Heart right ventricle (tissue), 16 donors: ENCODE measurements around the gene PRR5. TPM values are rescaled to one million over a fixed set of nuclear protein-coding genes. Genes with fewer than 3 reads are reported as not detected.

Experiments used
- ATAC-seq, 8 donors: fragments of 200-7000 bp; cut with Tn5 transposase; one replicate each; pipeline ENCODE4 v1.9.1; 2020; ENCODE audit warnings: mild to moderate bottlenecking in 8 of 8, moderate library complexity in 8 of 8, moderate number of reproducible peaks in 1 of 8
- DNase-seq, 2 donors: peaks; one replicate each; pipeline ENCODE4 v3.0.0-alpha.2; 2020
- H3K27ac ChIP-seq, 10 donors: fragments of 200-600 bp; sonication (generic) in 2 of 10; one replicate each; pipeline versions ENCODE4 v1.5.0 to v1.8.0; 2020 to 2022; ENCODE audit warnings: mild to moderate bottlenecking in 3 of 10
- H3K27me3 ChIP-seq, 7 donors: fragments of 200-600 bp; one replicate each; pipeline ENCODE4 v1.8.0; 2021 to 2022; ENCODE audit warnings: mild to moderate bottlenecking in 2 of 7
- H3K36me3 ChIP-seq, 9 donors: fragments of 200-600 bp; sonication (generic) in 1 of 9; one replicate each; pipeline versions ENCODE4 v1.5.0 to v1.8.0; 2020 to 2022; ENCODE audit warnings: mild to moderate bottlenecking in 2 of 9
- H3K4me1 ChIP-seq, 9 donors: fragments of 200-600 bp; sonication (generic) in 1 of 9; one replicate each; pipeline versions ENCODE4 v1.5.0 to v1.8.0; 2020 to 2022; ENCODE audit warnings: mild to moderate bottlenecking in 4 of 9
- H3K4me3 ChIP-seq, 10 donors: fragments of 200-600 bp; sonication (generic) in 2 of 10; one replicate each; pipeline versions ENCODE4 v1.5.0 to v1.8.0; 2020 to 2022; ENCODE audit warnings: mild to moderate bottlenecking in 7 of 10, moderate library complexity in 2 of 10
- H3K9me3 ChIP-seq, 11 donors: fragments of 200-600 bp in 10 of 11; sonication (generic) in 2 of 11; one replicate each; pipeline versions ENCODE4 v1.5.0 to v1.8.0; 2013 to 2022; ENCODE audit warnings: mild to moderate bottlenecking in 2 of 11, control low read depth in 1 of 11, moderate library complexity in 1 of 11
- CTCF ChIP-seq, 9 donors: fragments of 200-600 bp; sonication (generic) in 2 of 9; IDR thresholded peaks; one replicate each; pipeline versions ENCODE4 v1.5.0 to v1.8.0; 2021 to 2022; ENCODE audit warnings: antibody characterized with exemption in 9 of 9, mild to moderate bottlenecking in 5 of 9, moderate library complexity in 1 of 9
- WGBS, 2 donors: extraction: QIAGEN DNeasy Blood & Tissue Kit; methylation state at CpG; one replicate each; pipeline ENCODE4 v1.1.7; 2013; ENCODE audit warnings: inconsistent platforms in 1 of 2; 5-methylcytosine and 5-hydroxymethylcytosine counted together
- intact Hi-C, 10 donors: fragments of 100-400 bp; cut with DNase I; formaldehyde crosslinking; loops; one replicate each; pipeline versions ENCODE4 v1.11.1 to v1.14.2; 2022
- polyA plus RNA-seq, 2 donors: library from polyadenylated mRNA; stranded (reverse); fragments of 200-250 nt; gene quantifications; one replicate each; pipeline ENCODE4 v1.2.3, GENCODE V29; 2013
- total RNA-seq, 10 donors: library from RNA; stranded (reverse); fragmentation: NEBNext Ultra II Directional in 3 of 10; extraction: Animal tissue kit (Norgen Biotek cat#: 25700) in 3 of 10; gene quantifications; one replicate each; pipeline versions ENCODE4 v1.2.1 to v1.2.4, GENCODE V29; 2021 to 2023
- donor health status: Arrhythmogenic right ventricular cardiomyopathy.
- donor health status: ischemic (EF 13 %, LVEDD 7.1; RV severe dilation, severe dysfunction).
- donor health status: healthy with polysubstance abuse.
- donor health status: DM: no; HTN: yes; CAD: no.
- donor health status: DM: no; HTN: no; CAD: no.
- donor health status: ischemic (EF 25% LVEDD 6.9; RV normal size, moderate dysfunction).
- donor health status: ischemic (EF 25% LVEDD 5.7; RV mildly dilated, moderate dysfunction).
- donor health status: healthy.
- donor health status: DM: yes; HTN: yes; CAD: no.
- donor health status: Ischemic cardiomyopathy.
- donor health status: ischemic (EF 35%, LVEDD 5.7; RV mildly dilated, moderate dysfunction).
- donor health status: nonischemic (EF 11% LVEDD 7.7; RV severe dilation, severe dysfunction).
- donor health status: DM: yes; HTN: yes; CAD: no.
- donor health status: PGD.
- donor health status: ischemic (EF 29% LVEDD 5.4; RV normal size, mild dysfunction).
- donor health status: nonischemic (EF 23%, LVEDD 6.1; RV moderate dilation, normal function).

PRR5 gene
- total and polyA plus RNA-seq, 12 donors: 0.96 to 4.8 (median 2.9) TPM

GRCh38 chr22:44704159-44705021 lies 2.4 kb downstream of the PRR5 start:
- intact Hi-C loops: no loop called here
- Histone ChIP-seq H3K9me3 (no peaks in the 10 kb centered on the region), H3K4me3 (no peak overlapping the region), H3K4me1 (peaks cover 8 to 21% (median 14%) of the 10 kb centered on the region in 9 donors), H3K27me3 (peaks cover 0 to 36% (median 18%) of the 10 kb centered on the region in 7 donors), H3K36me3 (no peaks in the 10 kb centered on the region), H3K27ac (no peak overlapping the region)
- DNase-seq: no peak
- peak in 1 of 8 donors; percentile 9 for ATAC-seq
- no peak for TF ChIP-seq CTCF (IDR thresholded peaks at IDR 0.05)
- 94% methylated on average over 16 of the region's 16 CpGs for WGBS, 2 donors

- Histone ChIP-seq H3K4me3 (no peak overlapping the region), H3K4me1 (peaks cover 8 to 21% (median 14%) of the 10 kb centered on the region in 9 donors), H3K9me3 (no peaks in the 10 kb centered on the region), H3K36me3 (no peaks in the 10 kb centered on the region), H3K27ac (no peak overlapping the region), H3K27me3 (peaks cover 0 to 36% (median 18%) of the 10 kb centered on the region in 7 donors)
- ATAC-seq (no peak), DNase-seq (no peak)
- intact Hi-C loops: no loop called here
- TF ChIP-seq CTCF (IDR thresholded peaks at IDR 0.05): no peak
- 94 to 96% methylated on average over 4 of the region's 4 CpGs for WGBS, 2 donors
Observed at GRCh38 chr22:44705022-44705297, 3.0 kb downstream of the PRR5 start.

GRCh38 chr22:44706488-44706887 lies 4.5 kb downstream of the PRR5 start:
- H3K9me3 ChIP-seq: no peaks in the 10 kb centered on the region
- intact Hi-C loops: no loop called here
- no peak for TF ChIP-seq CTCF (IDR thresholded peaks at IDR 0.05)
- peaks cover 8 to 21% (median 13%) of the 10 kb centered on the region in 9 donors for H3K4me1 ChIP-seq
- H3K27ac ChIP-seq: no peak overlapping the region
- no peak for DNase-seq
- H3K27me3 ChIP-seq: peaks cover 0 to 31% (median 18%) of the 10 kb centered on the region in 7 donors
- WGBS, 2 donors: 79 to 89% methylated on average over 8 of the region's 8 CpGs
- no peak for ATAC-seq
- no peak overlapping the region for H3K4me3 ChIP-seq
- no peaks in the 10 kb centered on the region for H3K36me3 ChIP-seq

- WGBS, 2 donors: 94 to 98% methylated on average over 9 to 10 of the region's 10 CpGs
- no peaks in the 10 kb centered on the region for H3K36me3 ChIP-seq
- no peak overlapping the region for H3K4me3 ChIP-seq
- H3K27ac ChIP-seq: no peak overlapping the region
- ATAC-seq (no peak), DNase-seq (no peak)
- H3K27me3 ChIP-seq: peaks cover 0 to 28% (median 18%) of the 10 kb centered on the region in 7 donors
- no peaks in the 10 kb centered on the region for H3K9me3 ChIP-seq
- TF ChIP-seq CTCF (IDR thresholded peaks at IDR 0.05): no peak
- intact Hi-C loops: no loop called here
- H3K4me1 ChIP-seq: peaks cover 8 to 20% (median 10%) of the 10 kb centered on the region in 9 donors
Observed at GRCh38 chr22:44707178-44707577, 5.2 kb downstream of the PRR5 start.
